HG02678 (cell line): Measurements from ENCODE around the gene PRDM16.
"Not testable (repeated sequence)": the region's sequence is repeated elsewhere in the genome, so short reads cannot be mapped to it uniquely, and the experiment has no call there.

Experiments used
- ATAC-seq: cut with Tn5 transposase; IDR thresholded peaks from one replicate; pipeline ENCODE4 v1.9.1; 2021; ENCODE audit warnings: mild to moderate bottlenecking, moderate library complexity; ENCODE audit not compliant: unreplicated experiment

The PRDM16 gene

GRCh38 chr1:3156936-3157335 lies 87.9 kb downstream of the PRDM16 start:
- no peak for ATAC-seq

DNA sequence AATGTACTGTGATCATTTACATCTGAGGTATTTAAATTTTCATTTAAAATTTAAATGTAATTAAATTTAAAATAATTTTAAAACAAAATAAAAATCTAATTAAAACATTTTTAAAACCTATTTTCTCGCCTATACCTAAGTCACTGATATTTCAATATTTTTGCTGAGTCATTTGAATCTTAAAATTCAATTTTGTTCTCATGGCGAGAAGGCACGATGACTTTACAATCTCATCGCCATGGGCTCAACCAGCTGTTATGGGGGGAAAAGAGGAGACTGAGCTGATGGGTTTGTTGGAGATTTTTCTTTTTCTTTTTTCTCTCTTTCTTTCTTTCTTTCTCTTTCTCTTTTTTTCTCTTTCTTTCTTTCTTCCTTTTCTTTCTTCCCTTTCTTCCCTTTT lies 89.3 kb downstream of the PRDM16 start:
- no peak for ATAC-seq

- ATAC-seq: no peak
These were observed 90.1 kb downstream of the PRDM16 start for GRCh38 chr1:3159121-3159520.

DNA sequence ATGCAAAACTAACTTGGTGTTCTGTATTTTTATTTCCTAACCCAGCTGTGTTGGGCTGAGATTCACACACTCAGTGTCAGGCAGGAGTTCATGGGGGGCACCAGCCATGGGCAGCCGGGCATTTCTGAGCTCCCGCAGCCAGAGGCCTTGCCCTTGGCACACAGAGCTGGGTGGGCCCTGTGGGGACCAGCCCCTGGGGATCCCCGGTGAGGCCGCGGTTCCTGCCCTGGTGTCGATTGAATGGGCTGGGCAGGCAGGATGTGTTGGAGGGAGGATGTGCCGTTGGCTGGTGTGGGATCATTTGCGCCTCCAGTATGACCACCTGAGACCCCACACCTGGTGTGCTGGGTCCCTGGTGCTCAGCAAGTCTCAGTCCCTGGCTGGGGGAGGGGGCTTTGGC lies 91.0 kb downstream of the PRDM16 start:
- no peak for ATAC-seq

DNA sequence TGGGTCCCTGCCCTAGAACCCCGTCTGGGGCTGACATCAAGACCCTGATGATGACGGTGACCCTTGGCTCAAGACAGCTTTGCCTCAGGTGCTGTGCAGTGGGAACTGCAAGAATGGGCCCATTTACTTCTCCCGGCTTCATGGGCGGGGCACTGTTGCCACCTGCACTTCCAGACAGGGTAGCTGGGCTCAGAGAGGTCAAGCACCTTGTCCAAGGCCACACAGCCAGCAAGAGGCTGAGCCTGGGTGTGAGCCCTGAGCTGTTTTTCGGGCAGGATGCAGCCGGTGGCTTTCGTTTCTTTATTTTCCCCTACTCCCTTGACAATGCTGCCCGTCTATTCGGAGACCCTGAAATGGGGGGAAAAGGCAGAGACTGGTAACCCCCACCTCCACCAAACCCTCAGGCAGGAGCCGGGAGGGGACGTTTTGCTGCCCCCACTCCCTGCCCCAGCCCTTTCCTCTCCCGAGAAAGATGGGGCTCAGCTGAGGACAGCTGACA lies 91.7 kb downstream of the PRDM16 start:
- ATAC-seq: no peak

DNA sequence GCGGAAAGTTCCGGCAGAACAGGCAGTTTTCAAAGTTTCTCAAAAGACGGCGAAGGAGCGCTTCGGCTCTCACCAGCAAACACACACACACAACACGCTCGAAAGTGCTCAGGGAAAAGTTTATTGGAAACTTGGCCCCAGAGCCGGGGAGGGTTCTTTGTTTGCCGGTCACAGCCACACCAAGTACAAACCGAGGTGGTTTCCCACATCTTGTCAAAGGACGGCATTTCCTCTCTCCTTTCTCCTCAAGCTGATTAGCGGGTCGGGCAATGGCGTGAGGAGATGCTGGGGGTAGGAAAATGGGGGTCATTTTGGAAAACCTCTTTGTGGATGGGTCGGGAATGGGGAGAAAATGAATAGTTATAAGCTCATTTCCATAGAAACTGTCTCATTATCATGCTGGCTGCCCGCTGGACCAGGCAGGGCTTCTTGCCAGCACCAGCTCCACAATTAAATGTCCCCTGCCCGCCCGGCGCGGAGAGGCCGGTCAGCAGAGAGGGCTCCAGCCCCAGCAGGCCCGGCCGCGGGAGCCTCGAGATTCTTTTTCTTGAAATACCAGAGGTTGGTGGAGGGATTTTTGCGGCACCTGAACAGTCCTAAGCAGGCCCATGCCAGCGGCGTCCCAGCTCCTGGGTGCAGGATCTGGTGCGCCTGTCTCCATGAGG lies 92.3 kb downstream of the PRDM16 start:
- no peak for ATAC-seq

GRCh38 chr1:3162322-3162882 lies 93.4 kb downstream of the PRDM16 start:
- no peak for ATAC-seq

- no peak for ATAC-seq
These were observed 94.4 kb downstream of the PRDM16 start for GRCh38 chr1:3163356-3163755.

DNA sequence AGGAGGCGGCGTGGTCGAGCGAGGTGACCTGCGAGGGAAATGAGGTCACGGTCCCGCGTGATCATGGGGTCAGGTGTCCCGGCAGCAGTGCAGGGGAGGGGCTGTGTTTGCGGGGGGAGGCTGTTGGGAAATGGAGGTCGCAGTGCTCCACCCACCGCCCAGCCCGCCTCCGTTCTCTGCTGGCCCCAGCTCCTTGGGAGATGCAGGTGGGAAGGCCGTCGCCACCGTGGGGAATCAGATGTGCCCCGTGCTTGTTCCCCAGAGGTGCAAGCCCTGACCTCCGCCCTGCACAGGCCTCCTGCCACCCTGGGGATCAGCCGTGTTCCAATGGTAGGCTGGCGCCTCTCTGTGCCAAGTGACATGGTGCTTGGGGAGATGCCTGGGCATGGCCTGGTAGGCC lies 95.7 kb downstream of the PRDM16 start:
- no peak for ATAC-seq

GRCh38 chr1:3165189-3165588 lies 96.2 kb downstream of the PRDM16 start:
- ATAC-seq: not testable (repeated sequence)

DNA sequence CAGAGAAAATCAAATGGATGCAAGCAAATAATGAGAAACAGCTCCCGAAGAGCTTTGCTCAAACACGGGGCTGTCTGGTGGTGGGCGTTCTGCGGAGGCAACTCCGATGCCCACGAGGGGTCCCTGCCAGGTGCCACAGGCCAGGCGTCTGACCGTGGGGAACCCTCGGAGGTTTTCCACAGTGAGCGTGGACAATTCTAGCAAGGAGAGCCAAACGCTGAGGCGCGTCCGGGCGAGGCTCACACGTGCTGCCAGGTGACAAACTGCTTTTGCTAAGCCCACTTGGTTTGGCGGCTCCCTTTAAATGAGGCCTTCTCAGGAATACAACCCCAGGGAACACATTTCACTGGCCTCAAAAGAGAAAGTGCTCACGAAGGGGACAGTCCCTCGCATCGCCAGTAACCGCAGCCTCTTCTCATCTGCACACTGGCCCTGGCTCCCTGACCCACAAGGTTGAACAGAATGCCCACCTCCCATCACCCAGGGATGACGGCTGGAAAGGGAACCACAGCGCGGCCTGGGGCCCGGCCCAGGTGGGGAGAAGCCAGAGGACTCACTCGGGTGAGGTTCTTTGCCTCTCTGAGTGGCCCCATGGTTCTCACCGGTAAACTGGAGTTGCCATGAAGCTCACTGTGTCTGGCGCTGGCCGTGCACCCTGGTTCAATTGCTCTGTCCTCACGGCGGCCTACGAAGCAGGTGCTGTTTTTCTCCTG lies 97.4 kb downstream of the PRDM16 start:
- no peak for ATAC-seq

DNA sequence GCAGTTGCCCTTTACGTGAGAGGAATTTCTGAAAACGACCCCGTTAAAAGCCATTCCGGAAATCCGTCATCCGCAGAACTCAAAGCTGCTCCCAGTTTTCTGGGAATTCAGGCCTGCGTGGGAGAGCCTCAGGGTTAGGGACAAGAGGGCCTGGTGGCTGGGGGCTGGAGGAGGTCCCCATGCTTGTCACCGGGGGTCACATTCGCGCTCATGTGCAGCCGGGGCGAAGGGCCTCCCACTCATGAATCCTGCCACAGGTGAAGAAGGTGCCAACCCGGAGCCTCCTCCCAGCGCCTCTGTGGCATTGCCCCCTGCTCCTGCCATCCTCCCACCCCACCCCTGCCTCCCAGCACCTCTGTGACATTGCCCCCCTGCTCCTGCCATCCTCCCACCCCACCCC lies 98.3 kb downstream of the PRDM16 start:
- no peak for ATAC-seq

- no peak for ATAC-seq
These were observed 99.7 kb downstream of the PRDM16 start for GRCh38 chr1:3168678-3169077.

DNA sequence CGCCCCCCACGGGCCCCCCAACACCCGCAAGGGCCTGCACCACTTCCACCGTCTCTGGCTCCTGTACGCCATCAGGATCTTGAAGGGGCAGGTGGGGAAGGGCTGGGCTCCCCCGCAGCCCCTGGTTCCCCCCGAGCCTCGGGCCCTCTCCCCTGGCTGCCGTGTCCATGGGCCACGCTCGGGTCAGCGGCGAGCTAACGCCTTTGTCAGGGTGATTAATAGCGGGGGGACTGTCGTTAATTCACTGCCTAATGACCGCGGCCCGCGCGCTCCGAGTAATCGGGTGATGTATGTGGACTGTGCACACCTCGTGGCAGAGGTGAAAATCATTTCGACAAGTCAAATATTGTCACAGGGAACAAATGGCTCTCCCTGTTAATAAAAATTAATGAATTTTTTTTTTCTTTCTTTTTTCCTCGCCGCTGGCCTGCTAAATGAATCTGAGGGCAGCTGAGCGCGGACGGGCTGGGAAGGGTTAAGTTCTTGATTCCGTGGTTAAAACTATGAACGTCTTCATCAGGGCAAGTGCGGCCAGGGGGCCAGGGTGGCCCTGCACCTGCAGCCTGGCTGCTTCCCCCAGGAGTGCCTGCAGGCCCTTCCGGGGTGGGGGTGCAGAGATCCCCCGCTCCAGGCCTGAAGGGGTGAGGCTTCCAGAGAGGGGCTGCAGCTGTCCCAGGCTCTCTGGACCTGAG lies 100.8 kb downstream of the PRDM16 start:
- ATAC-seq: no peak

DNA sequence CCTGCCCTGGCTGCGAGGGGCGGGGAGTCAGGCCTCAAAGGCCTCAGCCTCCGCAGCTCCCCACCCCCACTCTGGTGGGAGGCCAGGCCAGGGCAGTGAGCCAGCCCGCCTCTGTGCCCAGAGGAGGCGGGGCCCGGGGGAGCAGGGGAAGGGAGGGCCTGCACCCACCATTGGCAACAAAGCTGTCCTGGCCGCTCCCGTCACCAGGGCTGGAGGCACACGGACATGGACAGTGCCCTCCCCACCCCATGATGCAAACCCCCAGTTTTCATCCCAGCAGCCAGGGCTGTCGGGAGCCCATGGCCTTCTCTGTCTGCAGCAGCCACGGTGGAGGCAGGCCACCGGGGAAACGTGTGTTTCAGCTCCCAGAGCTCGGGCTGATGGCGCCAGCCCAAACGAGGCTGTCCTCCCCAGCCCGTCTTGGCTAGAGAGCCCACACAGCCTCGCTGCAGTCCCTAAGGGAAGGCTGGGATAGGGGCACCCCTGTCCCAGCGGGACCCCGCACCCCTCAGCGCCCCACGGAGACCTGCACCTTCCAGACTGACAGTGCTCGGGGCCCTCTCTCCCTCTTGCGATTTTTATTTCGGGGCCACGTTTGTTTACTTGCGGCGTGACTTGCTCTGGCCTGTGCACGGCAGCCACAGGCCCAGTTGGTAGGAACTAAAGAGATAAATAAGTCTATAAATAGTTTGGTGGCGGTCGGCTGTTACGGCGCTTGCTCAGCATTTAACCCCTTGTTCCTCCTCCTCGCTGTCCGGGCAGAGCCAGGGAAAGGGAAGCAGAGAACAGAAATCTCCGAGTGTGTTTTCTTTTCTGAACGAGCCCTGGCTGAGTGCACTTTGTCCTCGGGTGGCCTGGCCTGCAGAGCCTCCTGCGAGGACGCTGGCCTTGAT lies 101.8 kb downstream of the PRDM16 start:
- no peak for ATAC-seq

GRCh38 chr1:3171761-3172160 lies 102.8 kb downstream of the PRDM16 start:
- no peak for ATAC-seq

GRCh38 chr1:3172431-3173380 lies 103.7 kb downstream of the PRDM16 start:
- ATAC-seq: no peak

DNA sequence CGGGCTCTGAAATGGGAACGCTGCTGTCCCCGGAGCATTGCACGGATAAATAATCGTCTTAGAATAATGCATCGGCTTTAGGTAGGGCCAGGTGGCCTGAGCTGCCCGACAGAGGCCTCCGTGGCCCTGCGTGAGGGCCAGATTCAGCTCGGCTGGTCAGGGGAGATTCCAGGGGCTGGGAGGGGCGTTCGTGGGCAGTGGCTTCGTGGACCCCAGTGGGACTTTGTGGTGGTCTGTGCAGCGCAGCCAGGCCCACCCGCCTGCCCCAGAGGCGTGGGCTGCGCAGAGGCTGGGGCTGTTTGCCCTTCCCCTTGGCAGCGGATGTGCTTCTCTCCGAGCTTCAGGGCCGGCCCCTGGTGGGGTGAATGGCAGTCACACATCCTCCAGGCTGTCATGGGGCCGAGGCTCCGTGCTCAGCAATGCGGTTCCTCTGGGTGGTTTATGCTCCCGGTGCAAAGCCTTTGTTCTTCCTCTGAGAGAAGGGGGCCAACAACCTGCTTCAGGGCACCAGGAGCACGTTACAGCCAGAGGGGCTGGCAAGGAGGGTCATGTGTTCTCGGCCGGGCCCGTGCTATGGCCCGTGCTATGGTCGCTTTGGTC lies 104.5 kb downstream of the PRDM16 start:
- no peak for ATAC-seq
